Small intestine (tissue), 7 donors: Measurements from ENCODE around the gene LCMT2. TPM values are rescaled to one million over a fixed set of nuclear protein-coding genes. Genes with fewer than 3 reads are reported as not detected.

Experiments used
- DNase-seq, 2 donors: peaks; one replicate each; pipeline versions ENCODE4 v3.0.0 to v3.0.0-alpha.2; 2013
- FAIRE-seq: peaks from 2 replicates; lab custom pipeline; 2012; peaks lifted over from hg19 to GRCh38; lab: Jason Lieb, UNC
- H3K27ac ChIP-seq, 3 donors: one replicate each; pipeline ENCODE4 v1.5.1; 2013; ENCODE audit warnings: low read length in 2 of 3, mild to moderate bottlenecking in 2 of 3, control low read depth in 1 of 3, inconsistent platforms in 1 of 3, low read depth in 1 of 3, moderate library complexity in 1 of 3
- H3K27me3 ChIP-seq, 3 donors: one replicate each; pipeline ENCODE4 v1.6.1; 2013; ENCODE audit warnings: low read length in 3 of 3, inconsistent platforms in 1 of 3; ENCODE audit not compliant: control insufficient read depth in 3 of 3, insufficient read depth in 3 of 3
- H3K36me3 ChIP-seq, 3 donors: one replicate each; pipeline ENCODE4 v1.6.1; 2013; ENCODE audit warnings: low read length in 3 of 3, inconsistent platforms in 1 of 3, low read depth in 1 of 3, mild to moderate bottlenecking in 1 of 3, moderate library complexity in 1 of 3; ENCODE audit not compliant: control insufficient read depth in 3 of 3, insufficient read depth in 2 of 3
- H3K4me1 ChIP-seq, 3 donors: one replicate each; pipeline ENCODE4 v1.6.1; 2013; ENCODE audit warnings: low read length in 2 of 3, inconsistent platforms in 1 of 3, low read depth in 1 of 3, mild to moderate bottlenecking in 1 of 3, moderate library complexity in 1 of 3; ENCODE audit not compliant: control insufficient read depth in 3 of 3, insufficient read depth in 2 of 3
- H3K4me3 ChIP-seq, 3 donors: one replicate each; pipeline ENCODE4 v1.5.1; 2013; ENCODE audit warnings: low read length in 3 of 3, control low read depth in 1 of 3, inconsistent platforms in 1 of 3, low read depth in 1 of 3, mild to moderate bottlenecking in 1 of 3, moderate library complexity in 1 of 3
- H3K9me3 ChIP-seq, 2 donors: one replicate each; pipeline ENCODE4 v1.6.1; 2013; ENCODE audit warnings: low read depth in 1 of 2, low read length in 1 of 2; ENCODE audit not compliant: control insufficient read depth in 2 of 2, insufficient read depth in 1 of 2
- WGBS, 3 donors: extraction: QIAGEN DNeasy Blood & Tissue Kit; methylation state at CpG; one replicate each; pipeline ENCODE4 v1.1.7; 2013; 5-methylcytosine and 5-hydroxymethylcytosine counted together
- polyA plus RNA-seq, 4 donors: library from polyadenylated mRNA; stranded (reverse) in 3 of 4; unstranded in 1 of 4; fragments of 200-250 nt in 3 of 4; fragments of 120-200 nt in 1 of 4; gene quantifications; one replicate each; pipeline versions ENCODE4 v1.2.1 to v1.2.3, GENCODE V29; 2013
- donor health status: healthy with polysubstance abuse.
- donor health status: control.
- donor health status: control.
- donor health status: Bipolar disorder and iron deficiency.
- donor health status: healthy.

The LCMT2 gene
- polyA plus RNA-seq, 4 donors, result 3.2 to 8.1 (median 4.5) TPM

DNA sequence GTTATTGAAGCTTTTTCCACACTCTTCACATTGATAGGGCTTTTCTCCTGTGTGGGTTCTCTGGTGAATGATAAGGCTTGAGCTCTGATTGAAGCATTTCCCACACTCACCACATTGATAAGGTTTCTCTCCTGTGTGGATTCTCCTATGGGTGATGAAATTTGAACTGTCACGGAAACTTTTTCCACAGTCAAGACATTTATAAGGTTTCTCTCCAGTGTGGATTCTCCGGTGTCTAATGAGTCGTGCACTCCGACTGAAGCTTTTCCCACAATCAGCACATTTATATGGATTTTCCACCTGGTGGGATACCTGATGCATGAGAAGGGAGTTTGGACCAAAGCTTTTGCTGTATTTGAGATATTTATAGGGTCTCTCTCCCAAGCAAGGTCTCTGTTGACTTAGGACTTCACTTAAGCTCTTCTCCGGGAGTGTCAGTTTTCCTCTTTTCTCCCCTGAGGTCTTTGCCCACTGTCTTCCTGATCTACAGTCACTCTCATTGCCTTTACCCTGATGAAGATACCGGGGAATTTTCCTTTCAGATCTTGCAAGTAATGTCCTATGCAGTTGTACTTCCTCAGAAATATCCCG is 31.0 kb upstream of the LCMT2 start:
- peaks cover 19 to 42% (median 31%) of the 10 kb centered on the region in 3 donors for H3K36me3 ChIP-seq
- no peak for FAIRE-seq

DNA sequence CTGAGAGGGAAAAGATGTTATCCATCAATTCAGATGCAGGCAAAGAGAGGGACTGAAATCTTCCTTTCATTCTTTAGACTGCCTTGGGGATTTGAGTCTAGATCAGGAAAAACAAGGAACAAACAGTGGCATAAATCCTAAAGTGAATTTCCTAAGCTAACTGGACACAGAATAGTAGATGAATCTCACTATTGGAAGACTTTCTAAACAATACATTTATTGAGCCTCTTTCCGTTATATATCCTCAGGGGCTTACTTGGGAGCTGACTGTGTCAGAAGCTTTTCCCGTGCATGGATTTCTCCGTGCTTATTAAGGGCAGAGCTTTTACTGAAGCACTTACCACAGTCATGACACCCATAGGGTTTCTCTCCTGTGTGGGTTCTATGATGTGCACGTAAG is 30.4 kb upstream of the LCMT2 start:
- H3K4me1 ChIP-seq, result no peaks in the 10 kb centered on the region
- H3K4me3 ChIP-seq, result no peak overlapping the region
- no peak for DNase-seq
- no peak overlapping the region for H3K27ac ChIP-seq
- no peaks in the 10 kb centered on the region for H3K27me3 ChIP-seq
- no peak for FAIRE-seq
- WGBS, 3 donors, result 83 to 98% (median 85%) methylated on average over 4 of the region's 4 CpGs
- H3K9me3 ChIP-seq, result peaks cover 5 to 43% of the 10 kb centered on the region in 2 donors
- H3K36me3 ChIP-seq, result peaks cover 14 to 36% (median 29%) of the 10 kb centered on the region in 3 donors

More for the DNA sequence above, 31.0 kb upstream of the LCMT2 start:
- Histone ChIP-seq H3K27me3 (no peaks in the 10 kb centered on the region), H3K4me1 (no peaks in the 10 kb centered on the region), H3K27ac (no peak overlapping the region), H3K4me3 (no peak overlapping the region), H3K9me3 (peaks cover 5 to 46% of the 10 kb centered on the region in 2 donors)
- WGBS, 3 donors, result 97 to 98% (median 98%) methylated on average over 7 of the region's 7 CpGs
- DNase-seq, result no peak

DNA sequence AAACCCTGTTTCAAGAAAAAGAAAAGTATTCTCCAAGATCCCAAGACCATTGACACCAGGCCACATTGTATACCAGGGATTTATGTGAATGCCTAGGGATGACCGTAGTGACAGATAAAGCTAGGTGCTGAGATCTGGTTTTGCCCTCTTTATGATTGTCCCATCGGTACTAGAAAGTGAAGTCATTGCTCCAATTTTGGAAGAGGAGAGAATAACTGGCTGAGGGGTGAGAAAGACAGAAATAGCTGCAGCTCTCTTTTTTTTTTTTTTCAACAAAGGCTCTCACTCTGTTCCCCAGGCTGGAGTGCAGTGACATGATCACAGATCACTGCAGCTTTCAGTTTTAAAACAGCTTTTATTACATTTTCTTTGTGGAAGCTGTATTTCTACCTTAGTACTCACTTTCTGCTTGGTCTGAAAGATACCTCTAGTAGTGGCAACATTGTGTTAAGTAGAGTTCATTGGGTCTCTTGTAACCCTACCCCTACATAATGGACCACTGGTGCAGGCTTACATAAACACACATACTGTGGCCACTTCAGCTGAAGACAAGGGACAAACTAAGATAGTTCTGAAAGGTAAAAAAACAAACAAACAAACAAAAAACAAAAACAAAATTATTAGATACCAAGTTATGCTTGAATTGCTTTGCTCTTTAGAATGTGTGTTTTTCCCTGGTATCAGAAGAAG is 22.5 kb upstream of the LCMT2 start:
- peaks cover 0 to 14% (median 8%) of the 10 kb centered on the region in 3 donors for H3K36me3 ChIP-seq
- H3K9me3 ChIP-seq, result peaks cover 0 to 4% of the 10 kb centered on the region in 2 donors
- H3K4me1 ChIP-seq, result no peaks in the 10 kb centered on the region
- WGBS, 3 donors, result 84 to 96% (median 94%) methylated on average over 2 of the region's 2 CpGs
- H3K27me3 ChIP-seq, result no peaks in the 10 kb centered on the region
- H3K27ac ChIP-seq, result no peak overlapping the region
- H3K4me3 ChIP-seq, result no peak overlapping the region
- FAIRE-seq, result no peak
- DNase-seq, result no peak

DNA sequence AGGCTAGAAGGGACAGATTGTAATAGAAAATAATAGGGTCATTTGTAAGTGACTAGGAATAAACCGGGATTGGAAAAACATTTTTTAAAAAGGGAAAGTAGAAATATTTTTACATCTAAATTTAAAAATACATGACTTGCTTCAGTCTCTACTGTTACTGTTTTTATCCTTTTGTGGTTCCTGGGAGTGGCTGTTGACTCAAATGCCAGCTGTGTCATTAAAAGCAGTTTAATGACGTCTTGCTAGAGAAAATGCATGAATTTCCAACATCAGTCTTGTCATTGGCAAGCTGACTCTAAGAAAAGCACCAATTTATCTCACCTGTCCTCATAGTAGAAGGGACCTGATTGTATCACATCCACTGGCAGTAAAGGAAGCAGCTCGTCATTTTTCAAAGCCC is 16.7 kb upstream of the LCMT2 start:
- no peaks in the 10 kb centered on the region for H3K9me3 ChIP-seq
- H3K4me1 ChIP-seq, result no peaks in the 10 kb centered on the region
- no peak for DNase-seq
- 82 to 86% (median 85%) methylated on average over 3 of the region's 3 CpGs for WGBS, 3 donors
- no peak overlapping the region for H3K27ac ChIP-seq
- peaks cover 3 to 13% (median 8%) of the 10 kb centered on the region in 3 donors for H3K36me3 ChIP-seq
- FAIRE-seq, result no peak
- no peak overlapping the region for H3K4me3 ChIP-seq
- H3K27me3 ChIP-seq, result no peaks in the 10 kb centered on the region

DNA sequence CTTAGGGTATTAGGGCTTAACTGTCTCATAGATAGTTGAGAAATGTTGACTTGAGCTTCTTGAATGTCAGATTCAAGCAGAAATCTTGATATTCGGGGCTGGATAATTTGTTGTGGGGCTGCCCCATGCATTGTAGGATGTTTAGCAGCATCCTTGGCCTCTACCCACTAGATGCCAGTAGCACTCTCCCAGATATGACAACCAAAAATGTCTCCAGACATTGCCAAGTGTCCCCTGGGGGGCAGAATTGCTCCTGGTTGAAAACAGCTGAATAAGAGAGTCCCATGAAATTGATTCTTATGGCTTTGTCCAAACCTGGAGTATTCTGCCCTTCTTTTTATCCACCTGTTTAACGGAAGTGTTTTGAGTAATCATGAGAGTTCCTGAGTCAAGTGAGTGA is 15.9 kb upstream of the LCMT2 start:
- Histone ChIP-seq H3K4me1 (no peaks in the 10 kb centered on the region), H3K9me3 (no peaks in the 10 kb centered on the region), H3K27ac (no peak overlapping the region), H3K27me3 (no peaks in the 10 kb centered on the region), H3K36me3 (peaks cover 3 to 18% (median 5%) of the 10 kb centered on the region in 3 donors), H3K4me3 (no peak overlapping the region)
- 88 to 92% (median 92%) methylated on average over 2 of the region's 2 CpGs for WGBS, 3 donors
- FAIRE-seq (no peak), DNase-seq (no peak)

DNA sequence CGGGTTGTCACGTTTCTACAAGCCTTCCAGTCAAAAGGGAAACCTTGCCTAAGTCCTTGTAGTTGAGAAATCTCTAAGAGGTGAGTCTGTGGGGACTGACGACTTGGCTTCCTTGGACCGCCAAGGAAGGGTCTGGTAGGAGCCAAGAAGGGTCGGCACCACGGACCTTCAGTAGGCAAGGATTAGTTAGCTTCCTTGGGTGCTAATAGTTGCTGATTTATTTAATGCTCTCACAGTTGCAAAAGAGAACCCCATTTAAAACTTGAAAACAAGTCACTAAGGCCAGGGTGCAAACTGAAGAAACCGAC is 361 bp upstream of the LCMT2 start:
- Histone ChIP-seq H3K9me3 (no peaks in the 10 kb centered on the region), H3K27ac (peak overlapping the region; percentile 79 to 98 (median 94)), H3K4me3 (peak overlapping the region; percentile 56 to 84 (median 68)), H3K27me3 (no peaks in the 10 kb centered on the region), H3K4me1 (peaks cover 5 to 12% (median 7%) of the 10 kb centered on the region in 3 donors), H3K36me3 (peaks cover 0 to 9% (median 0%) of the 10 kb centered on the region in 3 donors)
- WGBS, 3 donors, result 2 to 3% (median 3%) methylated on average over 7 of the region's 7 CpGs
- DNase-seq, result no peak
- no peak for FAIRE-seq

DNA sequence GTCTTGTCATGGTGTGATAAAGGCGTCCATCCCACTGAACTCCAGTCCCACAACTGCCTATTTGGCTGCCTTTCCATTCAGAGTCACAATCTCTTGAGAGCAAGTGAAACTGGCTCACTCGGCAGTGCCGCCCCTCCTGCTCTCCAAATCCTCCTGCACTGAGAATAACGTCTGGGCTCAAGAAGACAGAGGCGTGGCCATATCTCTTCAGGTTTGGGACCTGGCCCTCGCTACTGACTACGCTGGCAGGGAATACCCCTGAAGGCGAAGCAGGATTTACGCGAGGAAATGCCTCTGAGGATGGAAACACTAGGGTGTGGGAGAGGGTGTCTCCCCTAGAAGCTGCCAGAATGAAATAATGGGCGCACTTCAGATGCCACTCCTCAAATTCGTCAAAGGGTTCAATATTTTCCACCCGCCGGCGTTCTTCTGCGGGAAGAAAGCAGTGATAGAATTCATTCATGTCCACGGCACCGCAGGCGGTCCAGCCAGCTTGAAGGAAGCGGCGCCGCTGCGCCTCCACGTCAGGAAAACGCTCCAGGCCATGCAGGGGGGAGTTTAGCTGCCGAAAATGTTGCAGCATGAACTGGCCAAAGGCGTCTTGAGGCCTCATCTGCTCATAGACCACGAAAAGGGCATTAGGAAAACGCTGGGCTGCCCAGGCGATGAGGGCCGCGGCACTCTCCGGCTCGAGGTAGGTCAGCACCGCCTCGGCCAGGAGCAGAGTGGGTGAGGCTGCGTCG is 985 bp downstream of the LCMT2 start:
- 6 to 14% (median 13%) methylated on average over 38 of the region's 38 CpGs for WGBS, 3 donors
- Histone ChIP-seq H3K9me3 (no peaks in the 10 kb centered on the region), H3K36me3 (peaks cover 0 to 6% (median 0%) of the 10 kb centered on the region in 3 donors), H3K27ac (peak overlapping the region; percentile 93 to 98 (median 94)), H3K4me3 (peak overlapping the region; percentile 58 to 84 (median 68)), H3K4me1 (peaks cover 5 to 12% (median 7%) of the 10 kb centered on the region in 3 donors), H3K27me3 (no peaks in the 10 kb centered on the region)
- DNase-seq, result peak in 1 of 2 donors; percentile 20
- no peak for FAIRE-seq

DNA sequence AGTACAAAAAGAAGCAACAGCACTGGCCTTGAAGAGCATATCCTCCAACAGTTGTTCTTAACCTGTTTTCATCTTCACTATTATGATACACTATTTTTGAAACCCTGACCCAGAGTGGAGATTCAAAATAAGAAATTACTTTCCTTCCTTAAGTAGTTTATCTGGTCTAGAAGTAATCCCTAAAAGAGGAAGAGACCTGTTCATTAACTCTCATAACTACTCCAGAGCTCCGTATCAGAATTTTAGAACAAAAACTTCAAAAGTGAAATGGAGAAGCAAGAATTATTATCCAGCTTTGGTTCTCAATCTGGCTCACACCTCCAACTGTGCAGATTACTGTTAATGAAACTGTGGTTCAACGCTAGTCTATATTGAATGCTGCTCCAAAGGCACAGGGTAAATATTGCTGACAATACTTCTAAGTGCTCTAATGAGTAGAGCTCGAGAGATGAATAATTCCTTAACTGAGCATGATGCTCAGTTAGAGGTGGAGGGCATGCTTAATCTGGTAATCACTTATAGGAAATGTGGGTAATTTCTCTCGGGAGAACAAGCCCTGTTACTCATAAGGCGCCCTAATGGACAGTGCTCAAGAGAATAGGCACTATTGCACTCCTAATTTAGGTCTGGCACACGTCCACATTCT is 5.2 kb downstream of the LCMT2 start:
- 58 to 67% (median 61%) methylated on average over 6 of the region's 6 CpGs for WGBS, 3 donors
- no peak overlapping the region for H3K27ac ChIP-seq
- no peaks in the 10 kb centered on the region for H3K9me3 ChIP-seq
- peaks cover 5 to 12% (median 7%) of the 10 kb centered on the region in 3 donors for H3K4me1 ChIP-seq
- DNase-seq, result no peak
- H3K27me3 ChIP-seq, result no peaks in the 10 kb centered on the region
- peaks cover 0 to 3% (median 0%) of the 10 kb centered on the region in 3 donors for H3K36me3 ChIP-seq
- no peak for FAIRE-seq
- H3K4me3 ChIP-seq, result no peak overlapping the region
